Ascending aorta (tissue), 2 donors: ENCODE results near the gene STOML3. TPM values are rescaled to one million over a fixed set of nuclear protein-coding genes. Genes with fewer than 3 reads are reported as not detected.

Experiments used
- DNase-seq, 2 donors: peaks; one replicate each; pipeline ENCODE4 v3.0.0-alpha.2; 2019; ENCODE audit warnings: low spot score in 2 of 2
- H3K27ac ChIP-seq, 2 donors: fragments of 200-600 bp; sonication (generic); one replicate each; pipeline ENCODE4 v1.5.1; 2016 to 2017; ENCODE audit warnings: mild to moderate bottlenecking in 1 of 2
- H3K27me3 ChIP-seq: fragments of 200-600 bp; sonication (generic); one replicate; pipeline ENCODE4 v1.5.1; 2017
- H3K36me3 ChIP-seq, 2 donors: fragments of 200-600 bp; sonication (generic); one replicate each; pipeline ENCODE4 v1.5.1; 2016
- H3K4me1 ChIP-seq, 2 donors: fragments of 200-600 bp; sonication (generic); one replicate each; pipeline ENCODE4 v1.5.1; 2016 to 2017; ENCODE audit warnings: mild to moderate bottlenecking in 1 of 2
- H3K4me3 ChIP-seq, 2 donors: fragments of 200-600 bp; sonication (generic); one replicate each; pipeline ENCODE4 v1.5.1; 2016 to 2017; ENCODE audit warnings: mild to moderate bottlenecking in 1 of 2
- H3K9me3 ChIP-seq, 2 donors: fragments of 200-600 bp; sonication (generic); one replicate each; pipeline ENCODE4 v1.5.1; 2016
- intact Hi-C: fragments of 100-400 bp; cut with DNase I; formaldehyde crosslinking; loops from one replicate; pipeline ENCODE4 v1.15.1; 2023
- total RNA-seq: library from RNA; depleted of rRNA; stranded (reverse); fragments of >200 nt; gene quantifications from one replicate; pipeline ENCODE4 v1.1.0, GENCODE V29; 2016
- TF ChIP-seq, protein P1 (sequence below), 3 experiments: fragments of 200-600 bp in 2 of 3; fragments of 450-650 bp in 1 of 3; sonication (generic) in 2 of 3; IDR thresholded peaks; one replicate each; pipeline ENCODE4 v1.5.1; 2016 to 2019; ENCODE audit warnings: antibody characterized with exemption in 3 of 3, mild to moderate bottlenecking in 1 of 3, moderate library complexity in 1 of 3

Gene STOML3
- total RNA-seq, 1 donor from 2014 or later: not detected

DNA sequence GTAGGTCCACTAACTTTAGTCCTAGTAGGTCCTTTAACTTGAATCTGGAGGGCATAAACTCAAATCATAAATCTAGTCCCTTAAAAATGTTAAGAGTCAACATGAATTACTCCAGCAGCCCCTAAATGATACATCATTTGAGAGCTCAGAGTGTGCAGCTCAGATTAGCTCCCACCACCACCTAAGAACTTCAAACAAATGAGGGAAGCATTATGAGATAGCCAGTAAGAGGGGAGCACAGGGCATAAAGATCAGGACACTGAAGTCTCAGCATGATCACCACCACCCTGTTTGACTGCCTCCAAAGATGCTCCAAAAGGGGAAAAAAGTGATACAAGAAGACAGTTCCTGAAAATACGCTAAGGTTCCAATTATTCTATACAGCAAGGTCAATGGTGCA is 41.5 kb upstream of the STOML3 start:
- peaks cover 0 to 6% of the 10 kb centered on the region in 2 donors for H3K36me3 ChIP-seq
- TF ChIP-seq, protein P1, sequence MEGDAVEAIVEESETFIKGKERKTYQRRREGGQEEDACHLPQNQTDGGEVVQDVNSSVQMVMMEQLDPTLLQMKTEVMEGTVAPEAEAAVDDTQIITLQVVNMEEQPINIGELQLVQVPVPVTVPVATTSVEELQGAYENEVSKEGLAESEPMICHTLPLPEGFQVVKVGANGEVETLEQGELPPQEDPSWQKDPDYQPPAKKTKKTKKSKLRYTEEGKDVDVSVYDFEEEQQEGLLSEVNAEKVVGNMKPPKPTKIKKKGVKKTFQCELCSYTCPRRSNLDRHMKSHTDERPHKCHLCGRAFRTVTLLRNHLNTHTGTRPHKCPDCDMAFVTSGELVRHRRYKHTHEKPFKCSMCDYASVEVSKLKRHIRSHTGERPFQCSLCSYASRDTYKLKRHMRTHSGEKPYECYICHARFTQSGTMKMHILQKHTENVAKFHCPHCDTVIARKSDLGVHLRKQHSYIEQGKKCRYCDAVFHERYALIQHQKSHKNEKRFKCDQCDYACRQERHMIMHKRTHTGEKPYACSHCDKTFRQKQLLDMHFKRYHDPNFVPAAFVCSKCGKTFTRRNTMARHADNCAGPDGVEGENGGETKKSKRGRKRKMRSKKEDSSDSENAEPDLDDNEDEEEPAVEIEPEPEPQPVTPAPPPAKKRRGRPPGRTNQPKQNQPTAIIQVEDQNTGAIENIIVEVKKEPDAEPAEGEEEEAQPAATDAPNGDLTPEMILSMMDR (IDR thresholded peaks at IDR 0.05): no peak
- H3K27ac ChIP-seq: no peak overlapping the region
- H3K9me3 ChIP-seq: no peaks in the 10 kb centered on the region
- no peak for DNase-seq
- no peak overlapping the region for H3K4me3 ChIP-seq
- peaks cover 0 to 2% of the 10 kb centered on the region in 2 donors for H3K4me1 ChIP-seq
- no peaks in the 10 kb centered on the region for H3K27me3 ChIP-seq
- intact Hi-C loops: loop anchor here (10.0 kb wide), 2 partner anchors 383 to 1743 kb away; partner anchors contain the start of gene MRPS31

DNA sequence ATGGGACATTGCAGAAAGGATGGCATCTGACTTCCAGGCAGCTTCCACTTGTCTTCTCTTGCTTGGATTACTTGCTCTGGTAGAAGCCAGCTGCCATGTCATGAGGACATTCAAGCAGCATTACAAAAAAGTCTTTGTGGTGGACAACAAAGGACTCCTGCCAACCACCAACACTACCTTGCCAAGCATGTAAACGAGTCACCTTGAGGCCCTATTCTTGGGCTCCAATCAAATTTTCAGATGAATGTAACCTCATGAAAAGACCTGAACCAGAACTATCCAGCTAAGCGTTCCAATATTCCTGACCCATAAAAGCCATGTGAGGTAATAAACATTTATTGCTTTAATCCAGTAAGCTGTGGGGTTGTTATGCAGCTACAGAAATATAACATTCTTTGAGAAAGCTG is 34.8 kb upstream of the STOML3 start:
- Histone ChIP-seq H3K27ac (no peak overlapping the region), H3K4me3 (no peak overlapping the region), H3K27me3 (no peaks in the 10 kb centered on the region), H3K4me1 (no peaks in the 10 kb centered on the region), H3K9me3 (no peaks in the 10 kb centered on the region), H3K36me3 (peaks cover 32 to 58% of the 10 kb centered on the region in 2 donors)
- DNase-seq: no peak
- intact Hi-C loops: no loop called here
- TF ChIP-seq, protein P1 (IDR thresholded peaks at IDR 0.05): no peak

DNA sequence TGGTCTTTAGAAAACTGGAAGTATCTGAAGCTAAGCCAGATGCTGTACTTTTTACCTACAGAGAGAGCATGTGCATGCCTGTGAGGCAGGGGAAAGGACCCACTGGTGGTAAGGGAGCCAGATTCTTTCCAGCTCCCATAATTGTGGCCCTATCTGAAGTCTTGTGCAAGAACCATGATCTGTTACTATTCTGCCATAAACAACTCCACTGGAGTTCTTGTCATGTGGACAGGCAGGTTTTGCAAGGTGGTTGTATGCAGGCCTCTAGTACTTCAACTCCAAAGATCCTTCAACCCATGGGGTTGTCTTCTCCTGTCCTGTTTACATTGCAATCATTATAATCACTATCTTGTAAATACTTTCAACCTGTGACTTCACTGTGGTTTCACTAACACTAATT is 33.1 kb upstream of the STOML3 start:
- TF ChIP-seq, protein P1 (IDR thresholded peaks at IDR 0.05): no peak
- intact Hi-C loops: no loop called here
- Histone ChIP-seq H3K27ac (no peak overlapping the region), H3K27me3 (no peaks in the 10 kb centered on the region), H3K9me3 (no peaks in the 10 kb centered on the region), H3K4me3 (no peak overlapping the region), H3K4me1 (no peaks in the 10 kb centered on the region), H3K36me3 (peaks cover 32 to 58% of the 10 kb centered on the region in 2 donors)
- DNase-seq: no peak

DNA sequence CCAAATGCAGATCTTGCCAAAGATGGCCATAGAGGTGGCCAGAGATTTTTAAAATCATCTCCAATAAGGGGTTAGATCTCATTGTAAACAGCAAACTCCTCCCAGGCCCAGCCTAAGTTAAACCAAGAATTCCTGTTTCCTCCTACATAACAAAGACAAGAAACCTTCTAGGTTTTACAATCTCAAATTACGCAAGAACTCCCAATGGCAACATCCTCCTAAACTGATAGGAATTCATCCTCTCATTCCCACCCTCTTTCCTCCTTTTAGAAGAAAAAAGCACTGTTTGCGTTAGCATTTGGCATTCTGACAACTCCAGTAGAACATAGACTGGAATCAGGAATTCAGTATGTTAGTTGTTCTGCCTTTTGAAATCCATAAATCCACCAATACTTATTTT is 32.7 kb upstream of the STOML3 start:
- Histone ChIP-seq H3K9me3 (no peaks in the 10 kb centered on the region), H3K4me1 (no peaks in the 10 kb centered on the region), H3K4me3 (no peak overlapping the region), H3K27me3 (no peaks in the 10 kb centered on the region), H3K36me3 (peaks cover 32 to 58% of the 10 kb centered on the region in 2 donors), H3K27ac (no peak overlapping the region)
- TF ChIP-seq, protein P1 (IDR thresholded peaks at IDR 0.05): no peak
- intact Hi-C loops: no loop called here
- DNase-seq: no peak

DNA sequence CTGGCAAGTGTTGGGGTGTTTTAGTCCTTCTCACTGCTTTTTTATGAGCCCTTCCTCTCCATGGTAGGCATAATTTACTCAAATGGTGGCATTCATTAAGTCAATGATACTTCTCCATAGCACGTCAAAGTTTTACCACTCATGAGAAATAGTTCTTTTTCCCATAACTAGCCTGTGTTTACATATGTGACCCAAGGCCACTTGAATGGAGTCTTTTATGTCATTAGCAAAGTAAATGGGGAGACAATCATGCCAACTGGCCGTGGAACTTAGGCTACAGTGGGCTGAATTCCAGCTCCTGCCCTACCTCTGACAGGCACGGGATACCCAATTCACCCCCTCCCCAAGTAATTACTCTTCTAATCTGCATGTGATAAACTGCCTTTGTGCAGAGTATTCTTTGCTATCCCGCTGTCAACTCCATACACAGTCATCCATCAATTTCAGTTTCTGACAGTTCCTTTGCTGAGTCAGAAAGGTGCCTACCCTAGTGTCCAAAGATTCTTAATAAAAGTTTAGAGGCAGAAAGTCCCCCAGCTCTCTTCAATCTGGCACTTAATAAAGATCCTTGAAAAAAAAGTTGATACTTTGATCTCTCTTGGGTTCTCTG is 30.3 kb upstream of the STOML3 start:
- Histone ChIP-seq H3K27ac (no peak overlapping the region), H3K36me3 (peaks cover 35 to 68% of the 10 kb centered on the region in 2 donors), H3K9me3 (no peaks in the 10 kb centered on the region), H3K4me3 (no peak overlapping the region), H3K27me3 (no peaks in the 10 kb centered on the region), H3K4me1 (no peaks in the 10 kb centered on the region)
- intact Hi-C loops: no loop called here
- TF ChIP-seq, protein P1 (IDR thresholded peaks at IDR 0.05): no peak
- no peak for DNase-seq
